HL-60 (cell line): ENCODE measurements around the gene BABAM2.

Experiments
- SPI1 ChIP-seq: IDR thresholded peaks from 2 replicates; pipeline ENCODE4 v1.6.1; 2012; ENCODE audit warnings: low read depth, mild to moderate bottlenecking, borderline replicate concordance
- TF ChIP-seq, protein P1 (sequence below): IDR thresholded peaks from one replicate; pipeline ENCODE4 v1.5.1; 2011; ENCODE audit warnings: low read length, control low read depth, inconsistent platforms; ENCODE audit not compliant: insufficient read depth
- TF ChIP-seq, protein P2 (sequence below): IDR thresholded peaks from 2 replicates; pipeline ENCODE4 v1.6.1; 2012; ENCODE audit warnings: low read depth; ENCODE audit not compliant: insufficient replicate concordance

DNA sequence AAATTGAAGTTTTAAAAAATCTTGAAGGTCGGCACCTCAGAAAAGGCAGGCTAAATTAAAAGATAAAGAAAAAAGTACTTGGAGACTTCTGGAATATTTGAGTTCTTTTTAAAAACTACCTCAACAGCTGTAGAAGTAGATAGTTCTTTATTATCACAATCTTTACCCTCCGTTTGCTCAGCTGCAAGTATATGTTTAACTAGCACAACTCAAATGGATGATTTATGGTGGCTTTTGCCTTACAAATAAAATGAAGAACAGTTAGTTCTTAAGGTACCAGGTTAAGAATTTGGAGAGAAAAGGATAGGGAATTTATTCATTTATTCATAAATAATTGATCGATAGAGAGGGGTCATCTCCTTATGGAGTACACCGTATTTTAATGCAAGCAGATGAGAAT, 264.6 kb downstream of the BABAM2 start:
- TF ChIP-seq, protein P1, sequence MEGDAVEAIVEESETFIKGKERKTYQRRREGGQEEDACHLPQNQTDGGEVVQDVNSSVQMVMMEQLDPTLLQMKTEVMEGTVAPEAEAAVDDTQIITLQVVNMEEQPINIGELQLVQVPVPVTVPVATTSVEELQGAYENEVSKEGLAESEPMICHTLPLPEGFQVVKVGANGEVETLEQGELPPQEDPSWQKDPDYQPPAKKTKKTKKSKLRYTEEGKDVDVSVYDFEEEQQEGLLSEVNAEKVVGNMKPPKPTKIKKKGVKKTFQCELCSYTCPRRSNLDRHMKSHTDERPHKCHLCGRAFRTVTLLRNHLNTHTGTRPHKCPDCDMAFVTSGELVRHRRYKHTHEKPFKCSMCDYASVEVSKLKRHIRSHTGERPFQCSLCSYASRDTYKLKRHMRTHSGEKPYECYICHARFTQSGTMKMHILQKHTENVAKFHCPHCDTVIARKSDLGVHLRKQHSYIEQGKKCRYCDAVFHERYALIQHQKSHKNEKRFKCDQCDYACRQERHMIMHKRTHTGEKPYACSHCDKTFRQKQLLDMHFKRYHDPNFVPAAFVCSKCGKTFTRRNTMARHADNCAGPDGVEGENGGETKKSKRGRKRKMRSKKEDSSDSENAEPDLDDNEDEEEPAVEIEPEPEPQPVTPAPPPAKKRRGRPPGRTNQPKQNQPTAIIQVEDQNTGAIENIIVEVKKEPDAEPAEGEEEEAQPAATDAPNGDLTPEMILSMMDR: no peak
- TF ChIP-seq, protein P2, sequence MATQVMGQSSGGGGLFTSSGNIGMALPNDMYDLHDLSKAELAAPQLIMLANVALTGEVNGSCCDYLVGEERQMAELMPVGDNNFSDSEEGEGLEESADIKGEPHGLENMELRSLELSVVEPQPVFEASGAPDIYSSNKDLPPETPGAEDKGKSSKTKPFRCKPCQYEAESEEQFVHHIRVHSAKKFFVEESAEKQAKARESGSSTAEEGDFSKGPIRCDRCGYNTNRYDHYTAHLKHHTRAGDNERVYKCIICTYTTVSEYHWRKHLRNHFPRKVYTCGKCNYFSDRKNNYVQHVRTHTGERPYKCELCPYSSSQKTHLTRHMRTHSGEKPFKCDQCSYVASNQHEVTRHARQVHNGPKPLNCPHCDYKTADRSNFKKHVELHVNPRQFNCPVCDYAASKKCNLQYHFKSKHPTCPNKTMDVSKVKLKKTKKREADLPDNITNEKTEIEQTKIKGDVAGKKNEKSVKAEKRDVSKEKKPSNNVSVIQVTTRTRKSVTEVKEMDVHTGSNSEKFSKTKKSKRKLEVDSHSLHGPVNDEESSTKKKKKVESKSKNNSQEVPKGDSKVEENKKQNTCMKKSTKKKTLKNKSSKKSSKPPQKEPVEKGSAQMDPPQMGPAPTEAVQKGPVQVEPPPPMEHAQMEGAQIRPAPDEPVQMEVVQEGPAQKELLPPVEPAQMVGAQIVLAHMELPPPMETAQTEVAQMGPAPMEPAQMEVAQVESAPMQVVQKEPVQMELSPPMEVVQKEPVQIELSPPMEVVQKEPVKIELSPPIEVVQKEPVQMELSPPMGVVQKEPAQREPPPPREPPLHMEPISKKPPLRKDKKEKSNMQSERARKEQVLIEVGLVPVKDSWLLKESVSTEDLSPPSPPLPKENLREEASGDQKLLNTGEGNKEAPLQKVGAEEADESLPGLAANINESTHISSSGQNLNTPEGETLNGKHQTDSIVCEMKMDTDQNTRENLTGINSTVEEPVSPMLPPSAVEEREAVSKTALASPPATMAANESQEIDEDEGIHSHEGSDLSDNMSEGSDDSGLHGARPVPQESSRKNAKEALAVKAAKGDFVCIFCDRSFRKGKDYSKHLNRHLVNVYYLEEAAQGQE: no peak
- no peak for TF ChIP-seq SPI1
